ENCODE data around the gene HMGCLL1. TPM values are rescaled to one million over a fixed set of nuclear protein-coding genes. Genes with fewer than 3 reads are reported as not detected.

The HMGCLL1 gene
- total and polyA plus RNA-seq, 2 donors (not counting 1 experiment from before 2014, with no cell fraction given) = 0.05 to 0.83 TPM

- Histone ChIP-seq H3K27me3 (ENCODE audit: control insufficient read depth, insufficient read depth, low read length) (no peaks in the 10 kb centered on the region), H3K4me2 (ENCODE audit: extremely low read depth, insufficient read depth, low read length) (no peak overlapping the region), H3K9me3 (ENCODE audit: control insufficient read depth, insufficient read depth, low read depth, low read length) (no peaks in the 10 kb centered on the region), H3K4me1 (ENCODE audit: control insufficient read depth, extremely low read depth, insufficient read depth, low read length) (no peaks in the 10 kb centered on the region), H3K27ac (ENCODE audit: insufficient read depth, low read length) (no peak overlapping the region), H2AFZ (ENCODE audit: low read length) (no peak overlapping the region), H3K79me2 (ENCODE audit: control insufficient read depth, insufficient read depth, low read length) (no peaks in the 10 kb centered on the region), H3K36me3 (ENCODE audit: control insufficient read depth, insufficient read depth, low read length) (no peaks in the 10 kb centered on the region), H3K9ac (ENCODE audit: insufficient read depth, low read length) (no peak overlapping the region), H3K4me3 (replicated peaks in 1 of 4; ENCODE audit: control extremely low read depth in 1 of 4, insufficient read depth in 1 of 4, low read depth in 3 of 4, low read length in 4 of 4) (no peak overlapping the region), H4K20me1 (ENCODE audit: control insufficient read depth, extremely low read depth, insufficient read depth, low read length) (no peaks in the 10 kb centered on the region)
- no peak for TF ChIP-seq EZH2 (IDR thresholded peaks at IDR 0.05; ENCODE audit: low read length, missing control alignments)
- no peak for TF ChIP-seq CTCF (conservative IDR thresholded peaks at IDR 0.05 in 1 of 2, IDR thresholded peaks at IDR 0.05 in 1 of 2; ENCODE audit: low read depth in 1 of 2, low read length in 2 of 2)
- DNase-seq (ENCODE audit: low read depth in 2 of 2) = peak in 1 of 2 donors; percentile 43
Observed at GRCh38 chr6:55395871-55396270, 183.1 kb downstream of the HMGCLL1 start.

GRCh38 chr6:55388211-55388610, 190.8 kb downstream of the HMGCLL1 start:
- H2AFZ ChIP-seq (ENCODE audit: low read length) = no peak overlapping the region
- DNase-seq (ENCODE audit: low read depth in 2 of 2) = peak in 1 of 2 donors; percentile 28

More at GRCh38 chr6:55388211-55388610, 190.8 kb downstream of the HMGCLL1 start:
- Histone ChIP-seq H3K9me3 (ENCODE audit: control insufficient read depth, insufficient read depth, low read depth, low read length) (no peaks in the 10 kb centered on the region), H3K36me3 (ENCODE audit: control insufficient read depth, insufficient read depth, low read length) (no peaks in the 10 kb centered on the region), H3K4me1 (ENCODE audit: control insufficient read depth, extremely low read depth, insufficient read depth, low read length) (no peaks in the 10 kb centered on the region), H3K4me2 (ENCODE audit: extremely low read depth, insufficient read depth, low read length) (no peak overlapping the region), H3K9ac (ENCODE audit: insufficient read depth, low read length) (no peak overlapping the region), H3K79me2 (ENCODE audit: control insufficient read depth, insufficient read depth, low read length) (no peaks in the 10 kb centered on the region), H3K27me3 (ENCODE audit: control insufficient read depth, insufficient read depth, low read length) (no peaks in the 10 kb centered on the region), H3K27ac (ENCODE audit: insufficient read depth, low read length) (no peak overlapping the region), H4K20me1 (ENCODE audit: control insufficient read depth, extremely low read depth, insufficient read depth, low read length) (no peaks in the 10 kb centered on the region), H3K4me3 (replicated peaks in 1 of 4; ENCODE audit: control extremely low read depth in 1 of 4, insufficient read depth in 1 of 4, low read depth in 3 of 4, low read length in 4 of 4) (no peak overlapping the region)
- TF ChIP-seq EZH2 (IDR thresholded peaks at IDR 0.05; ENCODE audit: low read length, missing control alignments) = no peak
- no peak for TF ChIP-seq CTCF (conservative IDR thresholded peaks at IDR 0.05 in 1 of 2, IDR thresholded peaks at IDR 0.05 in 1 of 2; ENCODE audit: low read depth in 1 of 2, low read length in 2 of 2)

Data from fibroblast of lung (primary cell).